ENCODE measurements around the gene NFATC2.
"Not testable (repeated sequence)": the region's sequence is repeated elsewhere in the genome, so short reads cannot be mapped to it uniquely, and the experiment has no call there.

Gene NFATC2

DNA sequence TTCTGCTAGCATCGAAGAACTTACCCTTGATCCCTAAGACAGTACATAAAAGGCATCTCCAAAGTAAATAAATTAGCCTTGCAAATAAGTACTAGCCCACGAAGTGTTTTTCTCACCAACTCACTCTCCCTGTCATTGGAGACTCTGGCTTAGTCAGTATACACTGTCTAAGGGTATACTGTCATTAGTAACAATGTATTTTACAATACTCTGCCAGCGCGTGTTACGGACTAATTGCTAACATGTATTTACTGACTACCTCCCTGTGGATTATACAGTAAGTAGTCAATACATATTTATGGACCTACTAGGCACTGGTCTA, 72.1 kb downstream of the NFATC2 start:
- DNase-seq (ENCODE audit: low spot score), result no peak

GRCh38 chr20:51469578-51470498, 72.7 kb downstream of the NFATC2 start:
- peak; percentile 54 for DNase-seq (ENCODE audit: low spot score)

GRCh38 chr20:51469046-51469445, 73.5 kb downstream of the NFATC2 start:
- no peak for DNase-seq (ENCODE audit: low spot score)

DNA sequence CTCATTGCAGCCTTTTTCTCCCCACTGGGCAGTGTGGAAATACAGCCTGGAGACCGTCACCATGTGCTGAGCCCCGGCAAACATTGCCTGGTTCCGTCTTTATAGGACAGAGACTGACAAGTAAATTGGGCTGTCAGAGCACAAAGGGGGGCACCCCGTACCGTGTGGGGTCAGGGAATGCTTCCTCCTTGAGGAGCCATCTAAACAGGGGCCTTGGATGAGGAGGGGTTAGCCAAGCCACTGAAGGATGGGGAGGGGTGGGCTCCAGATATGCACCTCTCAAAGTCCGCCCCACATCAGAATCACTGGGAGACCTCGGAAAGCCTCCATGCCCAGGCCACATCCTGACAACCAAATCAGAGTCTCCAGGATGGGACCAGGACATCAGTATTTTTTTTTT, 73.9 kb downstream of the NFATC2 start:
- no peak for DNase-seq (ENCODE audit: low spot score)

GRCh38 chr20:51467956-51468626, 74.4 kb downstream of the NFATC2 start:
- peak; percentile 84 for DNase-seq (ENCODE audit: low spot score)

DNA sequence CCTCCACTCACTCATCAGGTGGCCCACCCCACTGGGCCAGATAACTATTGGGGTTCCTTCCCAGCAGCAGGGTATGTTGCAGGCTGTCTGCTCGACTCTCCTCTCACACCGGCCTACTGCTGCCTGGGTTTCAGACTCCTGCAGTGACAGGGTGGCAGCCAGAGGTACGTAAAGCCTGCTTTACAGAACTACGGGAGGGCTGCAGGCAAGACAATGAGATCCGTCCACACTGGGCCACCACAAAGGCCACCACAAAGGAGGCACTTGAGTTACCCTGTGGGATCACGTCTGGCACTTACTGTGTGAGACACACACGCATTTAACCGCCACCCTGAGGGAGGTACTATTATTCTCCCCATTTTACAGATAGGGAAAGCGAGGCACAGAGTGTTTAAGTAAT, 78.5 kb downstream of the NFATC2 start:
- DNase-seq (ENCODE audit: low spot score), result no peak

DNA sequence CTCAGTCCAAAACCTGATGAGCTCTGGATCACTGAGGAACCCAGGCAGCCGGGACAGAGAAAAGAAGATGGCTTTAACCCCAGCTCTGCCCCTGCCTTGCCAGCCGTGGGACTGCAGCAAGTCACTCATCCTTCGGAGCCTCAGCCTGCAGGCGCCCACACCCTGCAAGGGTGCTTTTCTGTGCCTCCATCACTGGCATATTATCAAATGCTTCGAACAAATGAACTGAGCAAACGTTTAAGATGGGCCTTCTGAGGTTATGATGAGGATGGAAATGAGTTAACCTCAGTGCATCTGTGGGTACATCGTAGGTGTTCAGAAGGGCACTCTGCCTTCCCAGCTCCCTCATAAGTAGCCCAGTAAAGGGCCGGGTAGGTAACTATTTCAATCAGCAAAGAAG, 79.0 kb downstream of the NFATC2 start:
- no peak for DNase-seq (ENCODE audit: low spot score)

GRCh38 chr20:51462566-51463276, 79.8 kb downstream of the NFATC2 start:
- DNase-seq (ENCODE audit: low spot score), result peak; percentile 45

GRCh38 chr20:51461846-51462245, 80.7 kb downstream of the NFATC2 start:
- not testable (repeated sequence) for DNase-seq (ENCODE audit: low spot score)

GRCh38 chr20:51461306-51461705, 81.2 kb downstream of the NFATC2 start:
- no peak for DNase-seq (ENCODE audit: low spot score)

- no peak for DNase-seq (ENCODE audit: low spot score)
Measured at GRCh38 chr20:51460569-51461265, 81.8 kb downstream of the NFATC2 start.

GRCh38 chr20:51460163-51460562, 82.4 kb downstream of the NFATC2 start:
- DNase-seq (ENCODE audit: low spot score), result no peak

GRCh38 chr20:51458751-51459439, 83.6 kb downstream of the NFATC2 start:
- no peak for DNase-seq (ENCODE audit: low spot score)

- DNase-seq (ENCODE audit: low spot score), result no peak
Measured at GRCh38 chr20:51457533-51457932, 85.0 kb downstream of the NFATC2 start.

GRCh38 chr20:51456511-51457509, 85.7 kb downstream of the NFATC2 start:
- DNase-seq (ENCODE audit: low spot score), result peak; percentile 83

DNA sequence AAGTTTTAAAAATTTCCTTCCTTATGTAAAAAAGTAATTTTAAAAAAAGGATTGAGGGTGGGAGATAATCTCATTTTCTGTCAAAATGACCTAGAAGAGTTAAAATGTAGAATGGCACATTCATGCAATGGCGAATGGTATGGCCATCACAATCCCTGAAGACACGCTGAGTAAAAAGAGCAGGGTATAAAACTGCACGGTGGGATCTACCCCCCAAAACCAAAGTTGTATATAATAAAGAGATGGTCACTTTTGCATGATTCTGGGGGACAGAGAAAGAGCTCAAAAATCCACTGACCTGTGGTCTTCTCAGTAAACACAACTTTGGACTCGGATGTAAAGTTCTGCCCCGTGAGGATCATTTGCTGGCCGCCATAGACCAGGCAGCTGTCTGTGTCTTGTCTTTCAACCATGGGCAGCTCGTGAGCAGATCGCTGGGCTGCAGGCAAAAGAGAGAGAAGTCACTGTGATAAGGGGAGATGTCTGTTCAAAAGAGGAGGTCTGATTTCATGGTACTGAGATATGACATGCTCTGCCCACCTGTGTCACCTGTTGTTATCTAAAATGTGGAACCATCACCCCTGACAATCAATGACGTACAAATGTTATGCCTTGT, 88.2 kb downstream of the NFATC2 start:
- DNase-seq (ENCODE audit: low spot score), result no peak

- DNase-seq (ENCODE audit: low spot score), result no peak
Measured at GRCh38 chr20:51452734-51453365, 89.7 kb downstream of the NFATC2 start.

GRCh38 chr20:51452091-51452613, 90.4 kb downstream of the NFATC2 start:
- DNase-seq (ENCODE audit: low spot score), result no peak

DNA sequence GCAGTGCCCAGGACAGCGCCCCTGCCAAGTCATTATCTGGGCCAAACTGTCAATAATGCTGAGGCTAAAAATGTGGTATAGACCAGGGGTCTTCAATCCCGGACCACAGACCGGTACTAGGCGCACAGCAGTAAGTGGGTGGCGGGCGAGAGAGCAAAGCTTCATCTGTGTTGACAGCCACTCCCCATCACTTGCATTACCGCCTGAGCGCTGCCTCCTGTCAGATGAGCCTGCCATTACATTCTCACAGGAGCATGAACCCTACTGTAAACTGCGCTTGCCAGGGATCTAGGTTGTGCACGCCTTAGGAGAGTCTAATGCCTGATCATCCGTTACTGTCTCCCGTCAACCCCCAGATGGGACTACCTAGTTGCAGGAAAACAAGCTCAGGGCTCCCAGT, 91.0 kb downstream of the NFATC2 start:
- no peak for DNase-seq (ENCODE audit: low spot score)
